ENCODE measurements around the gene EXOC6B. TPM values are rescaled to one million over a fixed set of nuclear protein-coding genes. Genes with fewer than 3 reads are reported as not detected.

EXOC6B gene
- total RNA-seq, 4 donors from 2014 or later, result 15.7 to 58.4 (median 37.9) TPM

- H3K36me3 ChIP-seq, result no peaks in the 10 kb centered on the region
- no peaks in the 10 kb centered on the region for H3K27me3 ChIP-seq
- in situ Hi-C loops (cut with MboI; ENCODE audit: low pct_ligation_motif_present in 1 of 4, low pct_unique_long_range_greater_than_20kb in 1 of 4, low sequenced_read_pairs in 3 of 4) (no loop called here), intact Hi-C loops (cut with DNase I; ENCODE audit: low total_unique reads) (no loop called here)
- DNase-seq, result no peak
- no peak overlapping the region for H3K4me3 ChIP-seq
- H3K27ac ChIP-seq, result no peak overlapping the region
- WGBS, 2 donors (ENCODE audit: low coverage in 1 of 2), result 74% methylated on average over 6 of the region's 6 CpGs; no CpG with 5 or more reads in 1 of the 2 donors
- no peaks in the 10 kb centered on the region for H3K9me3 ChIP-seq
- no peaks in the 10 kb centered on the region for H3K4me1 ChIP-seq
- no peak for TF ChIP-seq EP300 (IDR thresholded peaks at IDR 0.05; ENCODE audit: low read depth)
- no peak for TF ChIP-seq POLR2A (IDR thresholded peaks at IDR 0.05)
- TF ChIP-seq POLR2AphosphoS5 (IDR thresholded peaks at IDR 0.05), result no peak
- no peak for TF ChIP-seq CTCF (IDR thresholded peaks at IDR 0.05)
These were observed 187.1 kb downstream of the EXOC6B start for GRCh38 chr2:72638600-72639211.

GRCh38 chr2:72636210-72636609, 189.6 kb downstream of the EXOC6B start:
- no peak overlapping the region for H3K4me3 ChIP-seq
- no peaks in the 10 kb centered on the region for H3K9me3 ChIP-seq
- intact Hi-C loops (cut with DNase I; ENCODE audit: low total_unique reads) (no loop called here), in situ Hi-C loops (cut with MboI; ENCODE audit: low pct_ligation_motif_present in 1 of 4, low pct_unique_long_range_greater_than_20kb in 1 of 4, low sequenced_read_pairs in 3 of 4) (no loop called here)
- 84 to 89% methylated on average over 3 of the region's 3 CpGs for WGBS, 2 donors (ENCODE audit: low coverage in 1 of 2)
- H3K4me1 ChIP-seq, result no peaks in the 10 kb centered on the region
- no peaks in the 10 kb centered on the region for H3K36me3 ChIP-seq
- no peak for TF ChIP-seq EP300 (IDR thresholded peaks at IDR 0.05; ENCODE audit: low read depth)
- TF ChIP-seq POLR2AphosphoS5 (IDR thresholded peaks at IDR 0.05), result no peak
- no peak for TF ChIP-seq POLR2A (IDR thresholded peaks at IDR 0.05)
- DNase-seq, result no peak
- no peaks in the 10 kb centered on the region for H3K27me3 ChIP-seq
- no peak overlapping the region for H3K27ac ChIP-seq

- Histone ChIP-seq H3K4me3 (no peak overlapping the region), H3K9me3 (no peaks in the 10 kb centered on the region), H3K4me1 (no peaks in the 10 kb centered on the region), H3K36me3 (no peaks in the 10 kb centered on the region), H3K27ac (no peak overlapping the region), H3K27me3 (no peaks in the 10 kb centered on the region)
- TF ChIP-seq POLR2A (IDR thresholded peaks at IDR 0.05) (no peak), EP300 (IDR thresholded peaks at IDR 0.05; ENCODE audit: low read depth) (no peak), POLR2AphosphoS5 (IDR thresholded peaks at IDR 0.05) (no peak)
- in situ Hi-C loops (cut with MboI; ENCODE audit: low pct_ligation_motif_present in 1 of 4, low pct_unique_long_range_greater_than_20kb in 1 of 4, low sequenced_read_pairs in 3 of 4) (no loop called here), intact Hi-C loops (cut with DNase I; ENCODE audit: low total_unique reads) (no loop called here)
- 76 to 92% methylated on average over 2 of the region's 2 CpGs for WGBS, 2 donors (ENCODE audit: low coverage in 1 of 2)
- DNase-seq, result no peak
These were observed 195.1 kb downstream of the EXOC6B start for GRCh38 chr2:72630767-72631166.

GRCh38 chr2:72629062-72629461, 196.8 kb downstream of the EXOC6B start:
- Histone ChIP-seq H3K27me3 (no peaks in the 10 kb centered on the region), H3K27ac (no peak overlapping the region), H3K4me1 (no peaks in the 10 kb centered on the region), H3K36me3 (no peaks in the 10 kb centered on the region), H3K4me3 (no peak overlapping the region), H3K9me3 (no peaks in the 10 kb centered on the region)
- in situ Hi-C loops (cut with MboI; ENCODE audit: low pct_ligation_motif_present in 1 of 4, low pct_unique_long_range_greater_than_20kb in 1 of 4, low sequenced_read_pairs in 3 of 4), result no loop called here
- TF ChIP-seq POLR2AphosphoS5 (IDR thresholded peaks at IDR 0.05) (no peak), POLR2A (IDR thresholded peaks at IDR 0.05) (no peak), EP300 (IDR thresholded peaks at IDR 0.05; ENCODE audit: low read depth) (no peak), CTCF (IDR thresholded peaks at IDR 0.05) (no peak)
- no peak for DNase-seq
- intact Hi-C loops (cut with DNase I; ENCODE audit: low total_unique reads), result no loop called here
- 77 to 82% methylated on average over 1 of the region's 1 CpG for WGBS, 2 donors (ENCODE audit: low coverage in 1 of 2)

GRCh38 chr2:72627083-72627482, 198.8 kb downstream of the EXOC6B start:
- Histone ChIP-seq H3K27ac (no peak overlapping the region), H3K4me1 (no peaks in the 10 kb centered on the region), H3K36me3 (no peaks in the 10 kb centered on the region), H3K27me3 (no peaks in the 10 kb centered on the region), H3K4me3 (no peak overlapping the region), H3K9me3 (no peaks in the 10 kb centered on the region)
- in situ Hi-C loops (cut with MboI; ENCODE audit: low pct_ligation_motif_present in 1 of 4, low pct_unique_long_range_greater_than_20kb in 1 of 4, low sequenced_read_pairs in 3 of 4) (no loop called here), intact Hi-C loops (cut with DNase I; ENCODE audit: low total_unique reads) (no loop called here)
- WGBS, 2 donors (ENCODE audit: low coverage in 1 of 2), result 87 to 100% methylated on average over 1 of the region's 1 CpG
- no peak for DNase-seq
- no peak for TF ChIP-seq POLR2AphosphoS5 (IDR thresholded peaks at IDR 0.05)
- TF ChIP-seq CTCF (IDR thresholded peaks at IDR 0.05), result no peak
